Right ventricle myocardium inferior (tissue), 1 donor: ENCODE measurements around the gene USP9X. TPM values are rescaled to one million over a fixed set of nuclear protein-coding genes. Genes with fewer than 3 reads are reported as not detected.
"Not testable (repeated sequence)": the region's sequence is repeated elsewhere in the genome, so short reads cannot be mapped to it uniquely, and the experiment has no call there.

Experiments used
- ATAC-seq: fragments of 200-7000 bp; cut with Tn5 transposase; one replicate; pipeline ENCODE4 v1.9.1; 2020; ENCODE audit warnings: mild to moderate bottlenecking, moderate library complexity
- DNase-seq: peaks from one replicate; pipeline ENCODE4 v3.0.0; 2021; ENCODE audit errors: missing footprints
- intact Hi-C: fragments of 100-400 bp; cut with DNase I; formaldehyde crosslinking; loops from one replicate; pipeline ENCODE4 v1.11.0; 2022
- total RNA-seq: library from RNA; stranded (reverse); fragmentation: NEBNext Ultra II Directional; extraction: Animal tissue kit (Norgen Biotek cat#: 25700); gene quantifications from one replicate; pipeline ENCODE4 v1.2.1, GENCODE V29; 2021
- donor health status: DM: no; HTN: yes; CAD: no; lungs with severe emphysema.

USP9X gene
- total RNA-seq, 1 donor from 2014 or later, result 51.6 TPM

DNA sequence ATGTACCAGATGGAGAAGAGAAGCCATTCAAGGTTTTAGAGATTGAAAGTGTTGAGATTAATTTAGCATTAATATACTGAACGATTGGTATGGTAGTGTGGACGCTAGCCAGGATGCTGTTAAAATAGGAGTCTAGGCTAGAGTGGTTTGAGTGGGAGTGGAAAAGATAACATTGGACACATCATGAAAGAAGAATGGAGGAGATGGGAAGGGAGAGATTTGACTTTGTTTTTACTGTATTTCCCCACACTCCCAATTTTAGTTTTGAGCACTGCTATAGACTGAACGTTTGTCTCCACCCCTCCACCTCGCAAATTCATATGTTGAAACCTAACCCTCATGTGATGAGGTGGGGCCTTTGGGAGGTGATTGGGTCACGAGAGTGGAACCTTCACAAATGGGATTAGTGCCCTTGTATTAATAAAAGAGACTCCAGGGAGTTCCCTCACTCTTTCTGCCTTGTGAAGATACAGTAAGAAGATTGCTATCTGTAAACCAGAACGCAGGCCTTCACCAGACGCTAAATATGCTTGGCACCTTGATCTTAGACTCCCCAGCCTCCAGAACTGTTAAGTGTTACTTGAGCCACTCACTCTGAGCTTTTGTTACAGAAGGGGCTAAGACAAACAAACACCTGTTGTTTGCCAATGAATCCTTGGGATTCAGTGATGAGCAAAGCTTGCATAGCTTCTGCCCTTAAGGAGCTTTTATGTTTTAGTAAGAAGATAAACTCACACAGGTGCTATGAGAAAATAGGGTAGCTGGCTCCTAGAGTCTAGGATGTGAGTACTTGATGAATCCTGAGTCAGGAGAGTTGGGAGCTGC, 25.8 kb downstream of the USP9X start:
- no peak for ATAC-seq
- no peak for DNase-seq
- intact Hi-C loops, result no loop called here

DNA sequence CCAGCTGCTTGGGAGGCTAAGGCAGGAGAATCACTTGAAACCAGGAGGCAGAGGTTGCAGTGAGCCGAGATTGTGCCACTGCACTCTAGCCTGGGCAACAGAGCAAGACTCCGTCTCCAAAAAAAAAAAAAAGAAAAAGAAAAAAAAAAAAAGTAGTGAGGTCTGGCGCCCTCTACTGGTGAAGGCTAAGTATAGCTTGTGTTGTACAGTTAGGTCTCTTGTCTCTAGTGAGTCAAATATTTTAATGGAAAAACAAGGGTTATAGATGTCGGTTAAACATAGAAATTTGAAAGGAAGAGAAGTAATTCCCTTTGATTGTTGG, 29.8 kb downstream of the USP9X start:
- DNase-seq, ATAC-seq, intact Hi-C loops: not testable (repeated sequence)

DNA sequence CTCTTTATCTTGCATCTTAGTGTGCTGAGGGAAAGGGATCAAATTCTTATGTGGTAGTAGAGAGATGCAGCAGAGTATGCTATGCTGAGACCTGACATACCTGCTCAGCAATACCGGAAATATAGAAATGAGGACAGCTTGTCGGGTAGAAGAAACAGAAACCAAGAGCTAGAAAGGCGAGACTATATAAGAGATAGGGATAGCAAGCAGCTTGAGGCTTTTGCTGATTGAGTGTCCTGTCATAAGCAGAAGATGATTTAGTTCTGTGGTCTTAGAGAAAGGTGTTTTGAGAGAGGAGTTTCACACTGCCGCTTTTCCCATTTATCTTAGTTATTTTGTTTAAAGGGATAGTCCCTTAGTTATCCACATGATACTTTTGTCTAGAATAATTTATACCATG, 31.7 kb downstream of the USP9X start:
- intact Hi-C loops, result no loop called here
- DNase-seq (no peak), ATAC-seq (no peak)

DNA sequence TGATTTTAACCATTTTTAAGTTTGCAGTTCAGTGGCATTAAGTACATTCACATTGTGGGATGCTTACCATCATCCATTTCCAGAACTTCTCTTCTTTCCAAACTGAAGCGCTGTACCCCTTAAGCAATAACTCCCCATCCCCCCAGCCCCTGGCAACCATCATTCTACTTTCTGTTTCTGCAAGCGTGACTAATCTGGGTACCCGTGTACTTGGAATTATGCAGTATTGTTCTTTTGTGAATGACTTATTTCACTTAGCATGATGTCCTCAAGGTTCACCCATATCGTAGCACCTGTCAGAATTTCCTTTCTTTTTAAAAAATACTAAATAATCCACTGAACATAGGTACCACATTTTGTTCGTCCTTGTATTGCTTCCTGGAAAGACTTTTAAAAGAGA, 32.9 kb downstream of the USP9X start:
- no peak for DNase-seq
- no peak for ATAC-seq
- intact Hi-C loops, result no loop called here

DNA sequence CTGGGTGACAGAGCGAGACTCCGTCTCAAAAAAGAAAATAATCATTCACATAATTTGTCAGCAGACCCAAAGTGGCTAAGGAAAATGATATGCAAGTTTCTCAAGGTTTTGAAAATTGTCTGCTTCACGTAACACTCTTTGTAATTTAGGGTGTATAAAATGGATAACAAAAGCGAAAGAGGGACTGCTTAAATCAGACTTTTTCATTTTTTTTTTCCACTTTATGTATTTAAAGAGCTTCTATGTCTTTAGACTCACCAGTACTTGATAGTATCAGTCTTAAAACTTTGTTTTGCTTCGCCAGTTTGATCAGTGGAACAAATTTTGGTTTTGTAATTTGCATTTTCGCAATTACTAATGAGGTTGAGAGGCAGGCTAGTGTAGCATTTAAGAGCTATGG, 34.6 kb downstream of the USP9X start:
- DNase-seq (no peak), ATAC-seq (no peak)
- intact Hi-C loops, result no loop called here

DNA sequence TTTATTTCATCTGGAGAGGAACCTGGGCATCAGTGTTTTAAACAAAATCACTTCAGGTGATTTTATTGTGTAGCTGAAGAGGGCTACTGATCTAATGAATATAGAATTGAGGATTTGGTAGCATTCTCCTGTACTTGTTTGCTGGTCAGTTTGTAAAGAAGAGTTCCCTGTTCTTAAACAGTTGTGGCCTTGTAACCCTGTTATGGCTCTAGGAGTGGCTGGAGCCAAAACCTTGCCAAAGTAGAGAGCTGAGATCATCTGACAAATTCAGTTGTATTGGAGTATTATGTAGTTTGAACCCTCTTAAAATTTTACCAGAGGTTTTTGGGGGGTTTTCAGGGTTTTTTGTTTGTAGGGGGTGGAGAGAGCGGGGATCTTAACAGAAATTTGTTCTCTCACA, 36.5 kb downstream of the USP9X start:
- ATAC-seq (no peak), DNase-seq (no peak)
- intact Hi-C loops, result no loop called here

DNA sequence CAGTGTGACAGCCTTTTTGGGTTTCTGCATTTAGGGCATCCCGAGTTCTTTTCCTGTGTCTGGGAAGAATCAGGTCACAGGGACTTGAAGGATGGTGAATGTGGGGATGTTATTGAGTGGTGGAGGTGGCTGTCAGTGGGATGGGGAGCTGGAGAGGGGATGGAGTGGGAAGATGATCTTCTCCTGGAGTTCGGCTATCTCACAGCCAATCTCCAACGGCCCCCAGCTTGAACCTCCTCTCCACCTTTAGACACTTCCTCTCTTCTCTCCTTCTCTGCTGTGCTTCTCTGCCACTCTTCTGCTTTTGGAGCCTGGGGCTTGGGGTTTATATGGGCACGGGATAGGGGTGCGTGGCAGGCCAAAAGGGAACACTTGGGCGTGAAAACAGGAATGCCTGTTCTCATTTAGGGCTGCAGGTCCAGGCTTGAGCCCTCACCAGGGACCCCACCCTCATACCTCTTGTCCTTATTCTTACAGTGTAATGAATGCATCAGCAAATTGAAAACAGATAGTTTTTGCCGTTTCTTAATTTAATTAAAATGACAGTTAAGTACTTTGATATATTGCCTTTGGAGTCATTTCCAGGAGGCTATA, 37.5 kb downstream of the USP9X start:
- no peak for DNase-seq
- ATAC-seq, result no peak
- intact Hi-C loops, result no loop called here

DNA sequence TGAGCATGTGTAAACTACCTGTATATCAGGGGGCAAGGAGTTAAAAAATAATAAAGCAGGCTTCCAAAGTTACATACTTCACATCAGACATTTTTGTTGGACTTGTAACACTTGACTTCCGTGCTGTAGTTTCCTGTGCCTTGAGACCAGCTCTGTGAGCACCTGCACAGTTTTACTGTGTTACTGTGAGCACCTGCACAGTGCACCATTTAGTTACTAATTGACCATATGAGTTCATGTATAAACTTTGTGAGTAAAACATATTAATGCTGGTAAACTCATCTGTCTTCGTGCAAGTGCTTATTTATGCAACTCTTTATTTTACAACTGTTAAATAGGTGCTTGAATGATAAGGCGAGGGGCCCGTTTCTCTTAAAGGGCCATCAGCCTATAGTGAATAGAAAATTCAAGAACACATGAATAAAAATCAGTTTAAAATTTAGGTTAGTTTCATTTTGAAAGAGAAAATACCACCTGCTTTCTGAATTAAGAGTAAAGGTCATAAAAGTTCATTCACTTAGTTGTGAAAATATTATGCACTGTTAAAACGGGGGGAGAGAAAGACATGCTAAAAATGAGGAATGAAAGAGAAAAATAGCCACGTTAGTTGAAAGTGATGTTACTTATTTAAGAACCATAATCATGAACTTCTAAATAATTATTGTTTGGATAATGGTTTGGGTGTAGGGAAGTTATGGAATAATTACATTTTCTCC, 42.4 kb downstream of the USP9X start:
- DNase-seq (no peak), ATAC-seq (no peak)
- intact Hi-C loops, result no loop called here

DNA sequence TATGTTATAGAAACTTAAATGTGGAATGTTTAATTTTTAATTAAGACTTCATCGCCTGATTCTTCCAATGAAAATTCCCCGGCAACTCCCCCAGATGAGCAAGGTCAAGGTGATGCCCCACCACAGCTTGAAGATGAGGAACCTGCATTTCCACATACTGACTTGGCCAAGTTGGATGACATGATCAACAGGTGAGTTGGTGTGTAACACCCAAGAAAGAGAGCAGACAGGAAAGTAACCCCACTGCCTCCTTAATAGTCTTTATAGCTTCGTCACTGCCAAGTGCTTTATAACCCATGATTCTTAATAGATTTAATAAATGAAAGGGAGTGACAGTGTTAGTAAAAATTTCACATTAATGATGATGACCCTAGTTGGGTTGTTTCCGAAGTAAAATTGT, 43.7 kb downstream of the USP9X start:
- DNase-seq (no peak), ATAC-seq (no peak)
- intact Hi-C loops, result no loop called here

DNA sequence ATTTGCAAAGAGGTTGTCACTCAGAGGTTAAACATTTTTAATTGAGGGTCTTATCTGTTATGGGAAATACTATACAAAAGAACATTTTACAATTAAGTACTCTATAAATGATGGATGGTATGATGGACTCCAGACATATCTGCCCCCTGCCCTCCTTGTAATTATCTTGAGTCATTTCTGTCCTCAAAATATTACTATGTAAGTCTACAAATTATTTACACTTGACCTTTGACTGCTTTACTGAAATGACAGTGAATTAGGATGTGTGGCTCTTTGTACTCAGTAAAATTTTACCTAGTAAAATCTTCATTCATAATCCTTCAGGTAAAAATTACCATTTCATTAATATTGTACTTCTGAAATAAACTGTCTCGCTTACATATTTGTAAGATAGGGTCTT, 46.5 kb downstream of the USP9X start:
- intact Hi-C loops, result no loop called here
- ATAC-seq (no peak), DNase-seq (no peak)

DNA sequence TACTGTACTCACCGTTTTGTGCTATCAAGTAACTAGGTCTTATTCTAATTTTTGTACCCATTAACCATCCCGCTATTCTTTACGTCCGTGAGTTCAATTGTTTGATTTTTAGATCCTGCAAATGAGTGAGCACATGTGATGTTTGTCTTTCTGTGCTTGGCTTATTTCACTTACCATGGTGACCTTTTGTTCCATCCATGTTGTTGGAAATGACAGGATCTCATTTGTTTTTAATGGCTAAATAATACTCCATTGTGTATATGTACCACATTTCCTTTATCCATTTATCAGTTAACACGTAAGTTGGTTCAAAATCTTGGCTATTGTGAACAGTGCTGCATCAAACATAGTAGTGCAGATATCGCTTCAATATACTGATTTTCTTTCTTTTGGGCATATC, 48.3 kb downstream of the USP9X start:
- intact Hi-C loops, result no loop called here
- ATAC-seq (no peak), DNase-seq (no peak)

DNA sequence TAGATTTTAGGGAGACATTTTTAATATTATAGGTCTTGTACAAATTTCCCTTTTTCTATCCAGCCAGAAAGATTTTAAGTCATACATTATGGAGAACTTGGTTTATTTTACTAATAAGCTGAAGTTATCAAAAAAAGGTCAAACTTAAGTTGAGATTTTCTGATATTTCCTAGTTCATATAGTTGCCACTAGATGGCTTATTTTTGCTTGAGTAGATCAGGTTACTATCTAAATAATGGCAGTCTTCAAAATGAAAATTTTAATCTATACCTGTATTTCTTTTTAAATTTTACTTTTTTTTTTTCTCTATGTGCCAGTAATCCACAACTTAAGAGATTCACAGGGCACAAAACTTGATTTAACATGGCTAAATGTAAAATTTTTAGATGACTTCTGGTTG, 52.3 kb downstream of the USP9X start:
- DNase-seq (no peak), ATAC-seq (no peak)
- intact Hi-C loops, result no loop called here

DNA sequence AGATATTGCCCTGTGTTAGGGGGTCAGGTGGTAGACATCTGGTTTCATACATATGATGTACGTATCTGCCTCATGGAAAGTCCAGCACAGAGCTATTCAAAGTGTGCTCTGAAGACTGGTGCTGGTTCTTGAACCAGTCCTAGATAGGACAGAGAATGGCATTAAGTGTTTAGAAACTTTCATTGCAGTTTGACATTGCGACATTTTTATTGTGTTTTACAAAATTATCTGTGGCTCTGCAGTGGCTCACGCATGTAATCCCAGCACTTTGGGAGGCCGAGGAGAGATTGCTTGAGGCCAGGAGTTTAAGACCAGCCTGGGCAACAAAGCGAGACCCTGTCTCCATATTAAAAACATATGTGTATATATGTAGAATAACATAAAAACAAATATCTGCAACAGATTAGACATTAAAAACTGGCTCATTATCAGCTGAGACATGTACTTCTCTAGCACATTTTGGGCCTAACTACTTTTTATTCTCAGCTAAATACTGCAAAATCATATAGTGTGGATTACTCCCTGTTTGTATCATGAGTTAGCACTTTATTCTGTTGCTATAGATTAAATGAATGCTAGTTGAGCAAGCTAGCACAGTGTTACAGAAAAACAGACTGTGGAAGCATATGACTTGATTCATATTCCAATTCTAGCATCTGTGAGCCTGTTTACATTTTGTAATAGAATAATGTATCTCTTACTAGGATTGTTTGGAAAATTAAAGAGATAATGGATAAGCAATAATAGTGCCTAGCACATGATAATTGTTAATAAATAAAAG, 57.1 kb downstream of the USP9X start:
- intact Hi-C loops, result no loop called here
- ATAC-seq (no peak), DNase-seq (no peak)

DNA sequence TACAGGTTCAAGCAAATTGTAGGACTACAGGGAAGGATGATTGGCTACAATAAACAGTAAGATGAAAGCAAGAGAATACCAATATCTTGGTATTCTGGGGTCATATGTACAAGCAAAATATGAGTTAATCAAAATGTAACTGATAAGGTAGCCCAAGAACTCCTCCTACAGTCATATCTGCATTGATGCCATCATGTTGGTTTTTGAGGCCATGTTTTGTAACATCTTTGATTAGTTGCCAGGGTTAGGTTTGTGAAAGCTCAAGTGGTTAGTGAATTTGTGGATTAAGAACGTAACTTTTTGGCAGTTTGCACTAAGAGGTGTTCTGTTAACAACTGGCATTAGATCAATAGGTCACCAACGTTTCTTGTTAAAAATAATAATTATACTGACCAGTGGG, 59.6 kb downstream of the USP9X start:
- no peak for DNase-seq
- ATAC-seq, result no peak
- intact Hi-C loops, result no loop called here

DNA sequence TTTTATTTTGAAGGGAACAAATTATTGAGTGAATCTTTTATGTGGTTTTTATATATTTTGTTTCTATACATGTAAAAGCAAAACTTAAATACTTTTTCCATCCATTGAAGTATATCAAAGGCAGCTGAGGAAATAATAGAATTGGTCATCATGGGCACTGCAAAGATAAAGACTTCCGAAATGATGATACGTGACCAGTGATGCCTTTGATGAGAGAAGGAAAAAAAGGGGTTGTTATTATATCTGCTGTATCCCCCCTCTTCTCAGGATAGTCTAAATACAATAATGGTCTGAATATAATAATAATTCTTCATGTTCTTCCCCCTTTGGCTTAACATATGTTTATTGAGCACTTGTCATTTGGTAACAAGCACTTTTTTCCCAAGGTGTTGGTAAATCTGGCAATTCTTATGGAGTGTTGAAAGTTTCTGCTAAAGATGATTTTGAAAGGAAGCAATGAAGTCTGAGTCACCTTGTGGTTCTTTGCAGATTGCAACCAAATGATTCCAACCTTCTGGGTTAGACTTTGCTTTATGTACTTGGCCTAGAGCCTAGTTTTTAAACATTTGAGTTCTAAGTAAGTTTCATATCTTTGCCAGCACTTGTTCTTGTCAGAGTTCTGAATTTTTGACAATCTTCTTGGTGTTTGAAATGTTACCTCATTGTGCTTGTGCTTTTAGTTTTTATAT, 60.8 kb downstream of the USP9X start:
- intact Hi-C loops, result no loop called here
- DNase-seq, result no peak
- no peak for ATAC-seq

DNA sequence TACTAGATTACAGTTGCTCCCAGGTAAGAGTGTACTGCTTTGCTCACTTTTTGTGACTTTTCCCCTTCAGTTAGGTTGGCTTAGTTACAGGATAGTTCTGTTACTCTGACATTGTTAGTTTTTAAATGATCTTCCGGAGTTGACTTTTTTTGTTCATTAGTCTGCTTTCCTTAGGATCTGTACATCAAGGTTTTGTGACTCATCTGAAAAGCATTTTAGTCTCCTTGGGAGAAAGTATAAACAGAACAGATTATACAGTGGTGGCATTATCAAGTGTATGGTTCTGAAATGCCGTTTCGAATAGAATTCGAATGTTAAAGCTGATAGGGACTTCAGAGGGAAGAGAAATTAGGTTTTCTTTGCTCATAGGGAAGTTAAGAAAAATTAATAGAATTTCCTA, 63.3 kb downstream of the USP9X start:
- intact Hi-C loops, result no loop called here
- DNase-seq (no peak), ATAC-seq (no peak)

DNA sequence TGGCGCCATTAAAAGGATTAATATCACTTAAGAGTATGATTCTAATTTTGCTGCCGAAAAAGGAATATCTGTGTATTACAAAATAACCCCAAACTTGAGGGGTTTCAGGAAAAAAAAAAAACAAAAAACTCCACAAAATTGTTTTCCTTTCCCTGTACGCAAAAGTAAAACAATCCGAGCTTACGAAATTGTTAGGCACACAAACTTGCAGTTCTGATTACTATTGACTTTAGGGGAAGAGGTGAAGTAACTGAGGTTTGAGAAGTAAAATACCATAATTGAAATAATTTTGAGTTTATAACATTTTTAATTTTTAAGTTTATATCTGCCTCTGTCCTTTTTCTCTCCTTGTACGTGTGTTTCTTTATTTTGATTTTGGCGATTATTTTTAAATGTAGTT, 64.8 kb downstream of the USP9X start:
- intact Hi-C loops, result loop anchor here (10.0 kb wide), 1 partner anchor 75 kb away; no protein-coding TSS in a partner anchor
- no peak for DNase-seq
- ATAC-seq, result no peak

DNA sequence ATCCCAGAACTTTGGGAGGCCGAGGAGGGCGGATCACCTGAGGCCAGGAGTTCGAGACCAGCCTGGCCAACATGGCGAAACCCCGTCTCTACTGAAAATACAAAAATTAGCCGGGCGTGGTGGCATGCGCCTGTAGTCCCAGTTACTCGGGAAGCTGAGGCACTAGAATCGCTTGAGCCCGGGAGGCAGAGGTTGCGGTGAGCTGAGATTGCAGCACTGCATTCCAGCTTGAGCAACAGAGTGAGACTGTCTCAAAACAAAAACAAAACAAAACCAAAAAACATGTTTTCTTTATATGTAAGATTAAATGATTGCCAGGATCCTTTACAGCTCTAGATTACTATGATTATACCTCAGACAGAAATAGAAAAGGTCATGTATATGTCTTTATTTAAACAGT, 66.5 kb downstream of the USP9X start:
- intact Hi-C loops, result loop anchor here (10.0 kb wide), 1 partner anchor 73 kb away; no protein-coding TSS in a partner anchor
- ATAC-seq, DNase-seq: not testable (repeated sequence)

DNA sequence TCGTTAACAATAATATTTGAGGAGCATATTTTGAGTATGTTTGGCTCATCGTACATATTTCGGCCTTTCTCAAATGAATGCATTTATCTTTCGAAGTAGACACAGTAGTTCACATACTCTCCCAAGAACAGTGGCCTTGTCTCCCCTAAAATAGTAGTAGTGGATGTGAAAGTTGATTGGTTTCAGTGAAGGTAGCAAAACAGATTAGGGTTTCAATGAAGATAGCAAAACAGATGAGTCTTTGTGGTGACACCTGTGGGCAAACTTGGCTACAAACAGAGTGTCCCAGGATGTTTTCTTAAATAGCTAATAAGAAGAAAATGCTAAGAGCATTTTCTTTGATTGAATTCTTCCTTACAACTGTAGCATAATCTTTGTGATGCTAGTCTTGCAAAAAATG, 67.0 kb downstream of the USP9X start:
- ATAC-seq, result no peak
- intact Hi-C loops, result loop anchor here (10.0 kb wide), 1 partner anchor 73 kb away; no protein-coding TSS in a partner anchor

More for the DNA sequence above, 67.0 kb downstream of the USP9X start:
- DNase-seq, result no peak
